ENCODE measurements around the gene ITGA6.

Gene ITGA6

DNA sequence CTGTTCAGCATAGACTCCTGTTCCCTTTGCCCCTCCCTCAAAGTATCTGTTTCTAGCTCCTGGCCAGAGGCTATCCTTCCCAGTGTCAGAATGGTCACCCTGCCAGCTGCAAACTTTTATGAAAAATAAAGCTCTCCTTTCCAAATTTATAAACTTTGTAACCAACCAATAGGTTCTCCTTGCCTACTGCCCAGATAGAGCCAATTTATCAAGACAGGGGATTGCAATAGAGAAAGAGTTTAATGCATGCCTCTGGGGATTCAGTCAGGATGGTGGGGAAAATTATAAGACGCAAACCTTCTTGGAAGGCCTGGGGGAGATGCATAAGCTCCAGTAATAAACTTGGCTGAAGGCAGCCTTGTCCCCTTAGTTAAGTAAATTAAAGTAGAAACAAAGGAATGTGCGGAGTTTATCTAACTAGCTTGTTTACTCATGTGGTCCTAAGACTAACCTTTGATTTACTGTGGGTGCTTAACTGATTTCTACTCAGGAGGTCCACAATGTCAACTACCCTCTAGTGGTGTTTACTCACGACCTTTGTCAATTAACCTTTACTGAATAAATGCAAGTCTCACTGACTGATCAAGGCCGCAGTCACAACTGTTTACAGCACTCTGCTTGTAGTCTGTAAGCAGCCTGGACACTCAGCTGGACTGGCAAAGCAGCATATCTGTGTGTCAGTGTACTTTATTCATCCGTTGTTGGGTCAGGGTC, 85.6 kb downstream of the ITGA6 start:
- ChIA-PET POLR2A (no interaction called here), CTCF (no interaction called here)
- DNase-seq (ENCODE audit: extremely low spot score), result no peak
- TF ChIP-seq NFRKB (IDR thresholded peaks at IDR 0.05) (no peak), FOXM1 (IDR thresholded peaks at IDR 0.05; ENCODE audit: borderline replicate concordance) (no peak), FOXA1 (IDR thresholded peaks at IDR 0.05) (no peak), BHLHE40 (IDR thresholded peaks at IDR 0.05; ENCODE audit: borderline replicate concordance) (no peak)
- TF ChIP-seq, protein P1, sequence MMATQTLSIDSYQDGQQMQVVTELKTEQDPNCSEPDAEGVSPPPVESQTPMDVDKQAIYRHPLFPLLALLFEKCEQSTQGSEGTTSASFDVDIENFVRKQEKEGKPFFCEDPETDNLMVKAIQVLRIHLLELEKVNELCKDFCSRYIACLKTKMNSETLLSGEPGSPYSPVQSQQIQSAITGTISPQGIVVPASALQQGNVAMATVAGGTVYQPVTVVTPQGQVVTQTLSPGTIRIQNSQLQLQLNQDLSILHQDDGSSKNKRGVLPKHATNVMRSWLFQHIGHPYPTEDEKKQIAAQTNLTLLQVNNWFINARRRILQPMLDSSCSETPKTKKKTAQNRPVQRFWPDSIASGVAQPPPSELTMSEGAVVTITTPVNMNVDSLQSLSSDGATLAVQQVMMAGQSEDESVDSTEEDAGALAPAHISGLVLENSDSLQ (IDR thresholded peaks at IDR 0.05), result no peak

DNA sequence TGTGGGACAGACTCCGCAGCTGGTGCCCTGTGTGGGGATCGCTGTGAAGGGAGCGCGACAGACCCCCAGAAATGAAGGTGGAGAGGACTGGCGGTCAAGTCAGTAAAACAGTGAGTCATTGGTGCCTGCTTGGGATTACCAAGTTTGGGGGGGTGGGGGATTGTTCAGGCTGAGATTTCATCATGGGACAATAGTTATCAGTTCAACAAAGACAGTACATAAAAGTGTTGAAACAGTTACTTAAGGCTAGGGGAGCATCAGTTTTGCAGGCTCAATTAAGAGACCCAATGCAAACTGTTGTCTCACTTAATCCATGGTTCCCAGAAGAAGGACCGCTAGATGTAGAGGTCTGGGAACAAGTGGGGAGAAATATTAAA, 86.1 kb downstream of the ITGA6 start:
- TF ChIP-seq CTBP1 (IDR thresholded peaks at IDR 0.05; ENCODE audit: borderline replicate concordance), result no peak
- TF ChIP-seq ARNT (IDR thresholded peaks at IDR 0.05), result no peak
- no peak for TF ChIP-seq ZNF384 (IDR thresholded peaks at IDR 0.05)
- no peak for TF ChIP-seq LEF1 (IDR thresholded peaks at IDR 0.05; ENCODE audit: borderline replicate concordance)
- TF ChIP-seq BHLHE40 (IDR thresholded peaks at IDR 0.05; ENCODE audit: borderline replicate concordance), result no peak
- no peak for TF ChIP-seq ELF4 (IDR thresholded peaks at IDR 0.05)
- no peak for TF ChIP-seq FOXA1 (IDR thresholded peaks at IDR 0.05)
- TF ChIP-seq NFRKB (IDR thresholded peaks at IDR 0.05), result no peak
- TF ChIP-seq TARDBP (IDR thresholded peaks at IDR 0.05), result no peak
- no peak for TF ChIP-seq SP1 (IDR thresholded peaks at IDR 0.05)
- TF ChIP-seq, protein P1 (IDR thresholded peaks at IDR 0.05), result no peak
- TF ChIP-seq HDGF (IDR thresholded peaks at IDR 0.05; ENCODE audit: borderline replicate concordance), result no peak
- no peak for TF ChIP-seq SUZ12 (IDR thresholded peaks at IDR 0.05)
- no peak for TF ChIP-seq FOXM1 (IDR thresholded peaks at IDR 0.05; ENCODE audit: borderline replicate concordance)
- no peak for TF ChIP-seq L3MBTL2 (conservative IDR thresholded peaks at IDR 0.05)
- no peak for TF ChIP-seq FOXK2 (IDR thresholded peaks at IDR 0.05)
- ChIA-PET POLR2A (no interaction called here), CTCF (interaction anchor here (0.8 kb wide), 1 partner anchor 965 kb away, joined by 3 read pairs; no protein-coding TSS in a partner anchor)
- no peak for DNase-seq (ENCODE audit: extremely low spot score)

DNA sequence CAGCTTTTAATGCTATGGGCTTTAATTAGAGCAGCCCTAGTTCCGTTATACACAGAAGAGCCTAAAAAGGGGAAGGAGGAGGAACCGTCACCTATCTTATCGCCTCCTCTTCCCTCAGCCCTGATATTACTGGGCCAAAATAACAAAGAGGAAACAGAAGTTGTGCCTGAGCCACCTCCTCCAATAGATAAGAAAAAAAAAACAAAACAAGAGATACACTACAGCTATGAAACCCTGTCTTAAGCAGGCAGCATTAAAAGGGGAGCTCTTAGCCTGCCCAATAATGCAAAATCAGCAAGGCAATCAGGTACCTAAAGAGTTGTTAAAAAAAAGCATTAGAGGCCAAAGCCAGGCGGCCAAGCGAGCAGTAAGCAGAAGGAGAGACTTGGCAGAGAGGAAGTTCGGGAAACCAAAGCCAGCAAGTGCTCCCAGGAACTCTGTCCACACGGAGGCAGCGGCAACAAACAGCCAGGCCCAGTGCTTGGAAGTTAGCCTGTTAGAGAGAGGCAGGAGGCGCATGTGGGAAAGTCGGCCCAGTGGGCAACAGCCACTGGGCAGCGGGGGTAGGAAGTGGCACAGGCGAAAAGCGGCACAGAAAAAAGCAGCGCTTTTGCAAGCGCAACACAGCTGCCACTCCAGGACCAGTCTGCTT, 86.7 kb downstream of the ITGA6 start:
- DNase-seq (ENCODE audit: extremely low spot score), result no peak
- TF ChIP-seq NFRKB (IDR thresholded peaks at IDR 0.05), result no peak
- TF ChIP-seq ZNF384 (IDR thresholded peaks at IDR 0.05), result no peak
- no peak for TF ChIP-seq ELF4 (IDR thresholded peaks at IDR 0.05)
- no peak for TF ChIP-seq SP1 (IDR thresholded peaks at IDR 0.05)
- TF ChIP-seq L3MBTL2 (conservative IDR thresholded peaks at IDR 0.05), result no peak
- TF ChIP-seq ARNT (IDR thresholded peaks at IDR 0.05), result no peak
- no peak for TF ChIP-seq SUZ12 (IDR thresholded peaks at IDR 0.05)
- TF ChIP-seq LEF1 (IDR thresholded peaks at IDR 0.05; ENCODE audit: borderline replicate concordance), result no peak
- no peak for TF ChIP-seq CTBP1 (IDR thresholded peaks at IDR 0.05; ENCODE audit: borderline replicate concordance)
- ChIA-PET POLR2A (no interaction called here), CTCF (interaction anchor here (0.8 kb wide), 1 partner anchor 966 kb away, joined by 3 read pairs; no protein-coding TSS in a partner anchor)

DNA sequence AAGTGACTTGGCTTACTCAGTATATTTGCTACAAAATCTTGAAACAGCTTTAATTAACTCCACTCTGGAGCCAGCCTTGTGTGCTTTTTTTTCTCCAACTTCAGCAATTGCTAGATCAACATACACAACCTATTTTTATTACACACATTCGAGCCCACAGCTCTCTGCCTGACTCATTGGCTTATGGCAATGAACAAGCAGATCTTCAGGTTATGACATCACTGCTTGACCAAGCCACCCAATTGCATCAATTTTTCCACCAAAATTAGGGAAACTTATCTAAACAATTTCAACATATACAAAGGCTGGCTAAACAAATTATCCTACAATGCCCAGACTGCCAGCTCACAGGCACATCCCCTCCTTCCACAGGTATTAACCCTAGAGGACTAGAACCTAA, 88.9 kb downstream of the ITGA6 start:
- no peak for TF ChIP-seq FOXM1 (IDR thresholded peaks at IDR 0.05; ENCODE audit: borderline replicate concordance)
- no peak for TF ChIP-seq BHLHE40 (IDR thresholded peaks at IDR 0.05; ENCODE audit: borderline replicate concordance)
- TF ChIP-seq SP1 (IDR thresholded peaks at IDR 0.05), result no peak
- TF ChIP-seq CTBP1 (IDR thresholded peaks at IDR 0.05; ENCODE audit: borderline replicate concordance), result no peak
- TF ChIP-seq ZNF384 (IDR thresholded peaks at IDR 0.05), result no peak
- no peak for TF ChIP-seq HDGF (IDR thresholded peaks at IDR 0.05; ENCODE audit: borderline replicate concordance)
- no peak for TF ChIP-seq FOXA1 (IDR thresholded peaks at IDR 0.05)
- no peak for TF ChIP-seq L3MBTL2 (conservative IDR thresholded peaks at IDR 0.05)
- TF ChIP-seq, protein P1 (IDR thresholded peaks at IDR 0.05), result no peak
- TF ChIP-seq SUZ12 (IDR thresholded peaks at IDR 0.05), result no peak
- TF ChIP-seq ELF4 (IDR thresholded peaks at IDR 0.05), result no peak
- TF ChIP-seq ARNT (IDR thresholded peaks at IDR 0.05), result no peak
- no peak for TF ChIP-seq TARDBP (IDR thresholded peaks at IDR 0.05)
- TF ChIP-seq NFRKB (IDR thresholded peaks at IDR 0.05), result no peak
- POLR2A ChIA-PET, result no interaction called here
- no peak for DNase-seq (ENCODE audit: extremely low spot score)
- CTCF ChIA-PET, result no interaction called here

DNA sequence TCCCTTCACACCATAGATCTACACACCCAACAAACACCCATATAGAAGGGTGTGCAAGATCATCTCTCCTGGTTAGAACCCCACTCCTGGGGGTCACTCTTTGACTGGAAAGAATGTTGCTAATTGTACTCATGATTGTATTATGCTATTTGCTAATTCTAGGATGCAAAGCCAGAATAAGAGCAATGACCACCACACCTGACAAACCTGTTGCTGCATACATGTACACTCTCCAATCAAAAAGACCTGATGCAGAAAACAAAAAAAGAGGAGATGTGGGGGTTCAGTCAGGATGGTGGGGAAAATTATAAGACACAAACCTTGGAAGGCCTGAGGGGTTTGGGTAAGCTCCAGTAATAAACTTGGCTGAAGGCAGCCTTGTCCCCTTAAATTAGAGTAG, 91.6 kb downstream of the ITGA6 start:
- no peak for DNase-seq (ENCODE audit: extremely low spot score)
- ChIA-PET POLR2A (no interaction called here), CTCF (no interaction called here)
- TF ChIP-seq BHLHE40 (IDR thresholded peaks at IDR 0.05; ENCODE audit: borderline replicate concordance), result no peak
- TF ChIP-seq LEF1 (IDR thresholded peaks at IDR 0.05; ENCODE audit: borderline replicate concordance), result no peak
- no peak for TF ChIP-seq FOXK2 (IDR thresholded peaks at IDR 0.05)
- TF ChIP-seq FOXA1 (IDR thresholded peaks at IDR 0.05), result no peak
- TF ChIP-seq SP1 (IDR thresholded peaks at IDR 0.05), result no peak
- TF ChIP-seq TARDBP (IDR thresholded peaks at IDR 0.05), result no peak
- TF ChIP-seq, protein P1 (IDR thresholded peaks at IDR 0.05), result no peak
- TF ChIP-seq ZNF384 (IDR thresholded peaks at IDR 0.05), result no peak
- no peak for TF ChIP-seq CTBP1 (IDR thresholded peaks at IDR 0.05; ENCODE audit: borderline replicate concordance)
- no peak for TF ChIP-seq FOXM1 (IDR thresholded peaks at IDR 0.05; ENCODE audit: borderline replicate concordance)
- no peak for TF ChIP-seq L3MBTL2 (conservative IDR thresholded peaks at IDR 0.05)
- TF ChIP-seq ARNT (IDR thresholded peaks at IDR 0.05), result no peak
- no peak for TF ChIP-seq ELF4 (IDR thresholded peaks at IDR 0.05)
- TF ChIP-seq HDGF (IDR thresholded peaks at IDR 0.05; ENCODE audit: borderline replicate concordance), result no peak
- no peak for TF ChIP-seq SUZ12 (IDR thresholded peaks at IDR 0.05)
- no peak for TF ChIP-seq NFRKB (IDR thresholded peaks at IDR 0.05)

Data from HEK293T (cell line).